HFF-Myc (cell line): ENCODE results near the gene ABCC3.

ENCODE experiments used
- DNase-seq: peaks from one replicate; pipeline ENCODE4 v3.0.0-alpha.2; 2011; ENCODE audit warnings: low read depth; ENCODE audit errors: extremely low read depth
- H3K4me3 ChIP-seq: replicated peaks from 2 replicates; pipeline ENCODE4 v1.5.1; 2011; ENCODE audit warnings: low read depth, mild to moderate bottlenecking, control low read depth, low read length
- TF ChIP-seq, protein P1 (sequence below): IDR thresholded peaks from 2 replicates; pipeline ENCODE4 v1.5.1; 2012; ENCODE audit warnings: mild to moderate bottlenecking, low read depth, low read length, control low read depth; ENCODE audit errors: missing control alignments

Gene ABCC3

DNA sequence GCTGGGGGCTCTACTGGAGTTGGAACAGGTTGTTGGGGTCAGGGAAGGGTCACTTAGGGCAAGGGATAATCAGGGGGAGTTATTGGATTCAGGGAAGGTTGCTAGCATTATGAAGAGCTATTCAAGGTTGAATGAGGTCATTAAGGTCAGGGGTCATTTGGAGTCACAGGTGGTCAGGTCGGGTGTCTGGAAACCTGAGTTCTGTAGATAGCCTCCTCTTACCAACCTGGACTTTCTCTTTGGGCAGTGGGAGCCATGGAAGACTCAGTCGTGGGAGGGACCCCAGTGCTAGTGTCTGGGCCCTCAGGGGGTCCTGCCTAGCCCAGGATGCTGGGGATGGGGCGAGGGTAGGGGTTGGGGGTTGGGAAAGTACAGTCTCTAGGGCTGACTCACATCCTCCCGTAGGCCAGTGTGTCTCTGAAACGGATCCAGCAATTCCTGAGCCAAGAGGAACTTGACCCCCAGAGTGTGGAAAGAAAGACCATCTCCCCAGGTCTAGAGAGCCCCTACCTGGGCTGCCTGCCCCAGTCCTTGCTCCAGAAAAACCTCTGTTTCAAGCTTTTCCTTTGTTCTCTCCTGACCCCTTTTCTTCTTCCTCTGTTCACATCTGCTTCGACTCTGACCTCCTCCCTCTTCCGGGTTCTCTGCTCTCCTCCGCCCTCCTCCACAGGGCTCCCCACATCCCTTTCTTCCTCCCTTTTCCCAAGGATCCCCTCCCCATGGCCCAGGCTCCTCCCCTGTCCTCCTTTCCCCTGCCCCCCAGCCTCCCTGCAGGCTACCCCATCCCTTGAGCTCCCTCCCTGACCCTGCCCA lies 33.5 kb downstream of the ABCC3 start:
- no peak overlapping the region for H3K4me3 ChIP-seq
- DNase-seq: no peak
- TF ChIP-seq, protein P1, sequence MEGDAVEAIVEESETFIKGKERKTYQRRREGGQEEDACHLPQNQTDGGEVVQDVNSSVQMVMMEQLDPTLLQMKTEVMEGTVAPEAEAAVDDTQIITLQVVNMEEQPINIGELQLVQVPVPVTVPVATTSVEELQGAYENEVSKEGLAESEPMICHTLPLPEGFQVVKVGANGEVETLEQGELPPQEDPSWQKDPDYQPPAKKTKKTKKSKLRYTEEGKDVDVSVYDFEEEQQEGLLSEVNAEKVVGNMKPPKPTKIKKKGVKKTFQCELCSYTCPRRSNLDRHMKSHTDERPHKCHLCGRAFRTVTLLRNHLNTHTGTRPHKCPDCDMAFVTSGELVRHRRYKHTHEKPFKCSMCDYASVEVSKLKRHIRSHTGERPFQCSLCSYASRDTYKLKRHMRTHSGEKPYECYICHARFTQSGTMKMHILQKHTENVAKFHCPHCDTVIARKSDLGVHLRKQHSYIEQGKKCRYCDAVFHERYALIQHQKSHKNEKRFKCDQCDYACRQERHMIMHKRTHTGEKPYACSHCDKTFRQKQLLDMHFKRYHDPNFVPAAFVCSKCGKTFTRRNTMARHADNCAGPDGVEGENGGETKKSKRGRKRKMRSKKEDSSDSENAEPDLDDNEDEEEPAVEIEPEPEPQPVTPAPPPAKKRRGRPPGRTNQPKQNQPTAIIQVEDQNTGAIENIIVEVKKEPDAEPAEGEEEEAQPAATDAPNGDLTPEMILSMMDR: no peak

DNA sequence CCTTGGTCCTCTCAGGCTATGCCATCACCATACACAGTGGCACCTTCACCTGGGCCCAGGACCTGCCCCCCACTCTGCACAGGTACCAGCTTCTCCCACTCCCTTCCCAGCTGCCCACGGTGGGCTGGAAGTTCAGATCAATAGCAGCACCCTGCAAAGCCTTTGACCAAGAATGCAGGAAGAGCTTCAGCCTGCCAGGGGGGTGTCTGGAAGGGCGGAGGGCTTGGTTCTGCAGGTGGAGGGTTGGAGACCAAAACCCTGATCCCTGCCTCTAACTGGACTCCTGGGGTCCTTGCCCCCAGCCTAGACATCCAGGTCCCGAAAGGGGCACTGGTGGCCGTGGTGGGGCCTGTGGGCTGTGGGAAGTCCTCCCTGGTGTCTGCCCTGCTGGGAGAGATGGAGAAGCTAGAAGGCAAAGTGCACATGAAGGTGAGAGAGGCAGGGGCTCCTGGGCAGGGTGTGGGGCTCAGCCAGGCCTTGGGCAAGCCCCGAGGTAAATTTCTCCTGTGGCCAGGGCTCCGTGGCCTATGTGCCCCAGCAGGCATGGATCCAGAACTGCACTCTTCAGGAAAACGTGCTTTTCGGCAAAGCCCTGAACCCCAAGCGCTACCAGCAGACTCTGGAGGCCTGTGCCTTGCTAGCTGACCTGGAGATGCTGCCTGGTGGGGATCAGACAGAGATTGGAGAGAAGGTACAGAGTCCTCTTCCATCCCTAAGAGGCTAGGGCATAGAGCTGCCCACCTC lies 34.3 kb downstream of the ABCC3 start:
- DNase-seq: no peak
- TF ChIP-seq, protein P1: no peak

DNA sequence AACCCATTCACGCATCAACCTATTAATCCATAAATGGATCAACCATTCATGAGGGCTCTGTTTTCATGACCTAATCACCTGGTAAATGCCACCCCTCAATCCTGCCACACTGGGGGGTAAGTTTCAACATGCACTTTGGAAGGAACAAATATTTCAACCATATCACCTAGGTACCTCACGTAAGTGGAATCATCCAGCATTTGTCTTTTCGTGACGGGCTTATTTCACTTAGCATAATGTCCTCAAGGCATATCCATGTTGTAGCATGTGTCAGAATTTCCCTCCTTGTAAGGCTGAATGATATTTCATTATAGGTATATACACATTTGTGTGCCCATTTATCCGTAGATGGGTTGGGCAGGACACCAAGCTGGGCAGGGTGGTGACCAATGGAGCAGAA lies 37.4 kb downstream of the ABCC3 start:
- TF ChIP-seq, protein P1: no peak

More for the DNA sequence above, 34.3 kb downstream of the ABCC3 start:
- no peak overlapping the region for H3K4me3 ChIP-seq

DNA sequence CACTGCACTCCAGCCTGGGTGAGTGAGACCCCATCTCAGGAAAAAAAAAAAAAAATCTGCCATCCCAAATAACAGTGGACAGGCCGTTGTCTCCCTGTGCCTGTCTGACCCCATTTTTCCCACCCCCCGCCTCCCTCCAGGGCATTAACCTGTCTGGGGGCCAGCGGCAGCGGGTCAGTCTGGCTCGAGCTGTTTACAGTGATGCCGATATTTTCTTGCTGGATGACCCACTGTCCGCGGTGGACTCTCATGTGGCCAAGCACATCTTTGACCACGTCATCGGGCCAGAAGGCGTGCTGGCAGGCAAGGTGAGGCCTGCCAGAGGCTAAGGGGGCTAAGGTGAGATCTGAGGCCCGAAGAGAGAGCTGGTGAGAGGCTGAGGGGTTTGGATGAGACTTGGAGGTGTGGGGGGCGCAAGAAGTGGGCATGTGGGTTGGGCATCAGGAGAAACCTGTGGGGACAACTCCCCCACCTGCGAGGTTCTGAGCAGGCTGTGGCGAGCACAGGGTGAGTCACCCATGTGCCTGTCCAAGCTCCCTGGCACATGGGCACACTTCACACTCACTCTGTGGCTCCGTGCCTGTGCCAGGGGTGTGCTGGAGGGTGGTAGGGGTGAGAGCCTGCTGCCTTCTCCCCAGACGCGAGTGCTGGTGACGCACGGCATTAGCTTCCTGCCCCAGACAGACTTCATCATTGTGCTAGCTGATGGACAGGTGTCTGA lies 38.3 kb downstream of the ABCC3 start:
- TF ChIP-seq, protein P1: no peak
- no peak overlapping the region for H3K4me3 ChIP-seq
- DNase-seq: no peak

More for the DNA sequence above, 37.4 kb downstream of the ABCC3 start:
- no peak overlapping the region for H3K4me3 ChIP-seq
- DNase-seq: no peak

DNA sequence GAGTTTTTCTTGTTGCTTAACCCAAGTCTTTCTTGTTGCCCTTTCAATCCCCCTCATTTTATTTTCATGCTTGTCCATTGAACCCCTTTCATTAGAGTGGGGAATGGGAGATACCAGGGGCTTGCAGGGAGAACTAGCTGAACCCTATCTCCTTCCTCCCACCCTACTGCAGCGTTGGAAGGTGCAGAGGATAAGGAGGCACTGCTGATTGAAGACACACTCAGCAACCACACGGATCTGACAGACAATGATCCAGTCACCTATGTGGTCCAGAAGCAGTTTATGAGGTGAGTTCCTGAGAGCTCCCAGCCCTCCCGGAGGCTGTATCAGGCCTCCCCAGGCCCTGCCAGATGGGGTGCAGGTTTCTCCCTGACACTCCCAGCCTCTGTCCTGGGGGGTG lies 40.5 kb downstream of the ABCC3 start:
- no peak overlapping the region for H3K4me3 ChIP-seq
- DNase-seq: no peak
- TF ChIP-seq, protein P1: no peak

DNA sequence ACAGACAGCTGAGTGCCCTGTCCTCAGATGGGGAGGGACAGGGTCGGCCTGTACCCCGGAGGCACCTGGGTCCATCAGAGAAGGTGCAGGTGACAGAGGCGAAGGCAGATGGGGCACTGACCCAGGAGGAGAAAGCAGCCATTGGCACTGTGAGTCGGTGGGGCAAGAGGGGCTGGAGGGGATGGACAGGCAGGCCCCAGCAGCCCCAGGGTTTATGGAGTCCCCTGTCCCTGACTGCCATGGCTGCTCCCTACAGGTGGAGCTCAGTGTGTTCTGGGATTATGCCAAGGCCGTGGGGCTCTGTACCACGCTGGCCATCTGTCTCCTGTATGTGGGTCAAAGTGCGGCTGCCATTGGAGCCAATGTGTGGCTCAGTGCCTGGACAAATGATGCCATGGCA lies 40.9 kb downstream of the ABCC3 start:
- DNase-seq: no peak
- TF ChIP-seq, protein P1: no peak
- H3K4me3 ChIP-seq: no peak overlapping the region
